Peyer's patch (tissue), 4 donors: Measurements from ENCODE around the gene A2M.

Experiments used
- CTCF ChIP-seq, 6 experiments: fragments of 450-650 bp in 4 of 6; fragments of 200-600 bp in 2 of 6; sonication (generic) in 1 of 6; IDR thresholded peaks; one replicate each; pipeline ENCODE4 v1.5.1; 2017 to 2019; ENCODE audit warnings: antibody characterized with exemption in 6 of 6, mild to moderate bottlenecking in 3 of 6, moderate library complexity in 1 of 6
- POLR2A ChIP-seq, 2 donors: fragments of 450-650 bp; IDR thresholded peaks; one replicate each; pipeline ENCODE4 v1.5.1; 2017; ENCODE audit warnings: antibody characterized with exemption in 2 of 2, mild to moderate bottlenecking in 2 of 2, moderate library complexity in 2 of 2

GRCh38 chr12:9106610-9107541 lies 8.8 kb downstream of the A2M start:
- TF ChIP-seq CTCF (IDR thresholded peaks at IDR 0.05) (no peak), POLR2A (IDR thresholded peaks at IDR 0.05) (no peak)
